ENCODE data around the gene HAO1. TPM values are rescaled to one million over a fixed set of nuclear protein-coding genes. Genes with fewer than 3 reads are reported as not detected.

HAO1 gene
- total RNA-seq = not detected

DNA sequence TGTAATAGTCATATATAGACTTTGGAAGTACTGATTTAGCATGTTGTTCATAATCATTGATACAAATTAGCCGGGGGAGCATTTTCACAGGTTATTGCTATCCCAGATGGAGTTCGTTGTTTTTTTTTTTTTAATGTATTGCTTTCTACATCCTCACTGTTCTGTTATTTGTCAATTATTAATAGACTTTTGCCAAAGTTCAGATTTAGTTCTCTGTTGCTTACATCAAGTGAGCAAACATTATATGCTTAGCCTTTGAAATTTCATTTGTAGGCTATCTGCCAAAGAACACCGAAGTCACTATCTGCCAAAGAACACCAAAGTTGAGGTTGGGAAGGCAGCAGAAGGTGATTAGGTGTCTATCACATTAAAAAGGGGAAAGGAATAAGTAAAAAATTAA is at the start of gene HAO1:
Gene HAO1, minus strand, starts transcription at position 118 of the 400 bp plus-strand sequence. Its CDS starts 36 bp downstream, at position 82.

Small RNA genes within 50 kb of the gene (small RNA-seq; reads per million reads assigned to genes)
- not detected for gene AL021879.1 (ENCODE audit: low replicate concordance)

Other genes with a start within 250 kb of the HAO1 start
- 56.8 TPM for gene TMX4, start 79.3 kb upstream of the HAO1 start, total RNA-seq
- gene PLCB1, start 191.8 kb upstream of the HAO1 start, total RNA-seq = 78.4 TPM

All from metanephros (tissue), 2 donors.